ENCODE results near the gene SUGP1.

DNA sequence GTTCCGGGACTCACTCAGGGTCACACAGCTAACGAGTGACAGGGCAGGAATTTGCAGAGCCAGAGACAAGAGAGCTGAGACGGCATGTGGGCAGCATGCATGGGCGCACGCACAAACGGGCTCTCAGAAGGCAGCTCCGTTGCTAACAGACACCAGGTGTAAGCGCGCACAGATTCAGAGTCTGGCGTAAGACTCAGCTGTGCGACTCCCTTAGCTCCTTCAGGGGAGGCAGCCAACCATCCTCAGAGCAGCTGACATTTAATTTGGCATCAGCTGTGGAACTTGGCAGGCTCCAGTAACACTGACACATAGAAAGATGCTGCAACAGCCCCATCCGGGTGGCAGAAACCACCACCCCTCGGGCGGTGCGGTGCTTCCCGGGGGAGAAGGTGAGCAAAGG is 39.7 kb downstream of the SUGP1 start:
- TF ChIP-seq CTCF (IDR thresholded peaks at IDR 0.05) (no peak), POLR2AphosphoS5 (IDR thresholded peaks at IDR 0.05) (no peak)

All from transverse colon (tissue), 4 donors.